ENCODE results near the gene ZNF532.
"Not testable (repeated sequence)": the region's sequence is repeated elsewhere in the genome, so short reads cannot be mapped to it uniquely, and the experiment has no call there.

The ZNF532 gene

GRCh38 chr18:59005262-59005661 lies 140.6 kb downstream of the ZNF532 start:
- Mint-ChIP-seq H3K27me3 (no peaks in the 10 kb centered on the region), H3K27ac (no peak overlapping the region), H3K9me3 (no peaks in the 10 kb centered on the region), H3K4me3 (no peak overlapping the region), H3K36me3 (ENCODE audit: low read depth) (no peaks in the 10 kb centered on the region), H3K4me1 (ENCODE audit: low read depth) (peaks cover 10% of the 10 kb centered on the region)
- intact Hi-C loops (cut with micrococcal nuclease), result no loop called here

GRCh38 chr18:59006461-59007067 lies 141.9 kb downstream of the ZNF532 start:
- H3K27ac Mint-ChIP-seq, result no peak overlapping the region
- intact Hi-C loops (cut with micrococcal nuclease), result no loop called here
- peaks cover 10% of the 10 kb centered on the region for H3K4me1 Mint-ChIP-seq (ENCODE audit: low read depth)
- H3K27me3 Mint-ChIP-seq, result no peaks in the 10 kb centered on the region
- no peak overlapping the region for H3K4me3 Mint-ChIP-seq
- H3K9me3 Mint-ChIP-seq, result no peaks in the 10 kb centered on the region
- no peaks in the 10 kb centered on the region for H3K36me3 Mint-ChIP-seq (ENCODE audit: low read depth)

DNA sequence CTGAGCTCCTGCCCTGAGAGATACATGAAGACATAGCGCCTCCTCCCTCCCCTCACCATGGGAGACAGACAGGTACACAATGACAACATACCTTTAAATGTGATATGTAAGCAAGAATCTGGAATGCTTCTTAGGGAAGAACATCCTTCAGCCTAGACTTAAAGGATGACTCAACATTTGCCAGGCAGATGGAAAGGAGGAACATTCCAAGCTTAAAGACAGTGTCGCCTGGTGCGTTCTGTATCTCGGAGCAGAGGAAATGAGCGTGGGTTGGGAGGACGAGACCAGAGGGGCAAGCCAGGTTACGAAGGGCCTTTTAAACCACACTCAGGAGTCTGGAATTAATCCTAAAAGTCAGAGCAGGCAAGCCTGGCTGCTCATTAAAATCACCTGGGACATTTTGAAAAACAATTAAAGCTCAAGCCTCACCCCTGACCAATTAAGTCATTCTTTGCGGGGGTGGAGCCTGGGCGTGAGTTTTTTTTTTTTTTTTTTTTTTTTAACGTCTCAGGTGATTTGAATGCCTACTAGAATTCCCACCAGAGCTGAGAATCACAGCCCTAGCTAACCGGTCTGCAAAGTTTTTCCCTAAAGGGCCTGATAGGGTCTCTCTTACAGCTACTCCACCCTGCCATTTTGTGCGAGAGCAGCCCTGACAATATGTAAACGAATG lies 143.8 kb downstream of the ZNF532 start:
- Mint-ChIP-seq H3K4me1 (ENCODE audit: low read depth) (peaks cover 5% of the 10 kb centered on the region), H3K9me3 (no peaks in the 10 kb centered on the region), H3K36me3 (ENCODE audit: low read depth) (no peaks in the 10 kb centered on the region), H3K27ac (no peak overlapping the region), H3K4me3 (no peak overlapping the region), H3K27me3 (no peaks in the 10 kb centered on the region)
- intact Hi-C loops (cut with micrococcal nuclease), result no loop called here

GRCh38 chr18:59009846-59010245 lies 145.2 kb downstream of the ZNF532 start:
- Mint-ChIP-seq H3K9me3 (no peaks in the 10 kb centered on the region), H3K4me3 (no peak overlapping the region), H3K27me3 (no peaks in the 10 kb centered on the region), H3K27ac (no peak overlapping the region), H3K4me1 (ENCODE audit: low read depth) (peaks cover 5% of the 10 kb centered on the region), H3K36me3 (ENCODE audit: low read depth) (no peaks in the 10 kb centered on the region)
- intact Hi-C loops (cut with micrococcal nuclease), result no loop called here

- H3K9me3 Mint-ChIP-seq, result no peaks in the 10 kb centered on the region
- H3K36me3 Mint-ChIP-seq (ENCODE audit: low read depth), result no peaks in the 10 kb centered on the region
Observed at GRCh38 chr18:59011289-59011688, 146.6 kb downstream of the ZNF532 start.

GRCh38 chr18:59011786-59012185 lies 147.1 kb downstream of the ZNF532 start:
- no peaks in the 10 kb centered on the region for H3K4me1 Mint-ChIP-seq (ENCODE audit: low read depth)

More at GRCh38 chr18:59011289-59011688, 146.6 kb downstream of the ZNF532 start:
- Mint-ChIP-seq H3K4me1 (ENCODE audit: low read depth) (no peaks in the 10 kb centered on the region), H3K27ac (no peak overlapping the region), H3K27me3 (peaks cover 2% of the 10 kb centered on the region), H3K4me3 (no peak overlapping the region)
- intact Hi-C loops (cut with micrococcal nuclease), result no loop called here

GRCh38 chr18:59012815-59013705 lies 148.4 kb downstream of the ZNF532 start:
- H3K4me3 Mint-ChIP-seq, result no peak overlapping the region
- H3K36me3 Mint-ChIP-seq (ENCODE audit: low read depth), result no peaks in the 10 kb centered on the region
- intact Hi-C loops (cut with micrococcal nuclease), result no loop called here
- H3K27ac Mint-ChIP-seq, result no peak overlapping the region
- peaks cover 5% of the 10 kb centered on the region for H3K27me3 Mint-ChIP-seq
- H3K9me3 Mint-ChIP-seq, result peaks cover 10% of the 10 kb centered on the region
- H3K4me1 Mint-ChIP-seq (ENCODE audit: low read depth), result no peaks in the 10 kb centered on the region

More at GRCh38 chr18:59011786-59012185, 147.1 kb downstream of the ZNF532 start:
- no peaks in the 10 kb centered on the region for H3K36me3 Mint-ChIP-seq (ENCODE audit: low read depth)
- H3K4me3 Mint-ChIP-seq, result no peak overlapping the region
- H3K27ac Mint-ChIP-seq, result no peak overlapping the region
- no peaks in the 10 kb centered on the region for H3K9me3 Mint-ChIP-seq
- intact Hi-C loops (cut with micrococcal nuclease), result no loop called here
- H3K27me3 Mint-ChIP-seq, result peaks cover 2% of the 10 kb centered on the region

DNA sequence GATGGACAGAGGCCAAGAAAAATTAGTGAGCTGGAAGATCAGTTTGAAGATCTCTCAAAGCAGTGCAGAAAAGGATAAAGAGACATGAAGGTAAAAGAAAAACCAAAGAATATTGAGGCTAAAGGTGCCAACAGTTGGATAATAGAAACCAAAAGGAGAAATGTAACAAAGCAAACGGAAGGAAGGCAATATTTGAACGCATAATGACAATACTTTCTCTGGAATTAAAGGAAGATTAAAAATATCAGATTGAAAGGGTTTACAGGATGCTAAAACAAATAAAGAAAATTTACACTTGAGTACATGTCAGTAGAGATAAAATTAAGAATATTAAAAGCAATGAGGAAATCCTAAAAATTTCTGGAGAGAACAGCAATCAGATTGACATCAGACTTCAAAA lies 149.1 kb downstream of the ZNF532 start:
- Mint-ChIP-seq H3K4me1 (ENCODE audit: low read depth) (no peaks in the 10 kb centered on the region), H3K27ac (no peak overlapping the region), H3K4me3 (no peak overlapping the region), H3K36me3 (ENCODE audit: low read depth) (no peaks in the 10 kb centered on the region), H3K27me3 (peaks cover 5% of the 10 kb centered on the region), H3K9me3 (peaks cover 10% of the 10 kb centered on the region)
- intact Hi-C loops (cut with micrococcal nuclease), result no loop called here

DNA sequence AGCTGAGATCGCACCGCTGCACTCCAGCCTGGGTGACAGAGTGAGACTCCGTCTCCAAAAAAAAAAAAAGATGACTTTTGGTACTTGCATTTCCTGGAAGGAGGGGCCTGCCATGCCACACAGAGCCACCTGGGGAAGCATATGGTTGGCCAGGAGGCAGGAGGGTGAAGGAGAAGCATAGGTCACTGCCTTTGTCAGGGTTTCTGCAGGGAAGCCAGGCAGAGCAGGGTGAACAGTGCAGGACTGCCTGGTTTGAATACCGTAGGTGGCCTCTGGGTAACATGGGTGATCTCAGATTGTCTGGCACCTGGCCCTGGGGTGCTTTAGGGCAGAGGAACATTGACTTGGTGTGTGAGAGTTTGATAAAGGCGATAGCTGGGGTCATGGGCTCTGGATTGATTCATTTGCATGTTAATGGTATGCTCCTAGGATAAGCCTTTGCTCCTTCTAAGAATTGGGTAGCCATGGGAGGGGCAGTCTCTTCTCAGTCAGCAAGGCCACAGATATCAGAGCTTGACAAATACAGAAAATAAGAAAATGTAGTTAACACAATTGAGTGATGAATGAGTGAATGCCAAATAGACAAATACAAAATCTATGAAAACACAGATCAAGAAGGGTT lies 151.0 kb downstream of the ZNF532 start:
- intact Hi-C loops (cut with micrococcal nuclease), result no loop called here
- no peak overlapping the region for H3K27ac Mint-ChIP-seq
- peaks cover 10% of the 10 kb centered on the region for H3K9me3 Mint-ChIP-seq
- no peaks in the 10 kb centered on the region for H3K4me1 Mint-ChIP-seq (ENCODE audit: low read depth)
- H3K27me3 Mint-ChIP-seq, result peaks cover 5% of the 10 kb centered on the region
- no peaks in the 10 kb centered on the region for H3K36me3 Mint-ChIP-seq (ENCODE audit: low read depth)
- no peak overlapping the region for H3K4me3 Mint-ChIP-seq

- no peak overlapping the region for H3K27ac Mint-ChIP-seq
- H3K27me3 Mint-ChIP-seq, result peaks cover 4% of the 10 kb centered on the region
Observed at GRCh38 chr18:59021500-59021899, 156.8 kb downstream of the ZNF532 start.

GRCh38 chr18:59022167-59022945 lies 157.7 kb downstream of the ZNF532 start:
- Mint-ChIP-seq H3K27me3 (peaks cover 3% of the 10 kb centered on the region), H3K4me3 (no peak overlapping the region), H3K36me3 (ENCODE audit: low read depth) (no peaks in the 10 kb centered on the region), H3K27ac (no peak overlapping the region), H3K9me3 (peaks cover 5% of the 10 kb centered on the region), H3K4me1 (ENCODE audit: low read depth) (no peaks in the 10 kb centered on the region)
- intact Hi-C loops (cut with micrococcal nuclease), result no loop called here

More at GRCh38 chr18:59021500-59021899, 156.8 kb downstream of the ZNF532 start:
- no peak overlapping the region for H3K4me3 Mint-ChIP-seq
- peaks cover 10% of the 10 kb centered on the region for H3K9me3 Mint-ChIP-seq
- no peaks in the 10 kb centered on the region for H3K4me1 Mint-ChIP-seq (ENCODE audit: low read depth)
- intact Hi-C loops (cut with micrococcal nuclease), result no loop called here
- no peaks in the 10 kb centered on the region for H3K36me3 Mint-ChIP-seq (ENCODE audit: low read depth)

- no peaks in the 10 kb centered on the region for H3K9me3 Mint-ChIP-seq
- intact Hi-C loops (cut with micrococcal nuclease), result no loop called here
- no peaks in the 10 kb centered on the region for H3K36me3 Mint-ChIP-seq (ENCODE audit: low read depth)
- peaks cover 1% of the 10 kb centered on the region for H3K27me3 Mint-ChIP-seq
- H3K27ac Mint-ChIP-seq, result no peak overlapping the region
- H3K4me1 Mint-ChIP-seq (ENCODE audit: low read depth), result no peaks in the 10 kb centered on the region
- H3K4me3 Mint-ChIP-seq, result no peak overlapping the region
Observed at GRCh38 chr18:59024829-59025228, 160.2 kb downstream of the ZNF532 start.

DNA sequence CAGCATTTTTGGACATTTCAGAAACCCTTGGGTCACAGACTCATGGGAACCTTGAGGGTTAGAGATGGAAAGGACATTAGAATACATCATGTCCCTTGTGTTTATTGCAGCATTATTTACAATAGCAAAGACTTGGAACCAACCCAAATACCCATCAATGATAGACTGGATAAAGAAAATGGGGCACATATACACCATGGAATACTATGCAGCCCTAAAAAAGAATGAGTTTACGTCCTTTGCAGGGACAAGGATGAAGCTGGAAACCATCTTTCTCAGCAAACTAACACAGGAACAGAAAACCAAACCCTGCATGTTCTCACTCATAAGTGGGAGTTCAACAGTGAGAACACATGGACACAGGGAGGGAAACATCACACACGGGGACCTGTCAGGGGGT lies 160.9 kb downstream of the ZNF532 start:
- H3K4me3 Mint-ChIP-seq; H3K4me1 Mint-ChIP-seq (ENCODE audit: low read depth); H3K27ac Mint-ChIP-seq; H3K9me3 Mint-ChIP-seq; H3K36me3 Mint-ChIP-seq (ENCODE audit: low read depth); H3K27me3 Mint-ChIP-seq; intact Hi-C loops (cut with micrococcal nuclease): not testable (repeated sequence)
